Prostate gland (tissue), 1 donor: Measurements from ENCODE around the gene PPP2R5C.

Experiments
- POLR2A ChIP-seq: fragments of 450-650 bp; IDR thresholded peaks from one replicate; pipeline ENCODE4 v1.6.1; 2016; ENCODE audit warnings: antibody characterized with exemption, mild to moderate bottlenecking
- POLR2AphosphoS5 ChIP-seq: sonication (generic); formaldehyde crosslinking; IDR thresholded peaks from one replicate; pipeline ENCODE4 v1.6.1; 2017; ENCODE audit warnings: antibody characterized with exemption

DNA sequence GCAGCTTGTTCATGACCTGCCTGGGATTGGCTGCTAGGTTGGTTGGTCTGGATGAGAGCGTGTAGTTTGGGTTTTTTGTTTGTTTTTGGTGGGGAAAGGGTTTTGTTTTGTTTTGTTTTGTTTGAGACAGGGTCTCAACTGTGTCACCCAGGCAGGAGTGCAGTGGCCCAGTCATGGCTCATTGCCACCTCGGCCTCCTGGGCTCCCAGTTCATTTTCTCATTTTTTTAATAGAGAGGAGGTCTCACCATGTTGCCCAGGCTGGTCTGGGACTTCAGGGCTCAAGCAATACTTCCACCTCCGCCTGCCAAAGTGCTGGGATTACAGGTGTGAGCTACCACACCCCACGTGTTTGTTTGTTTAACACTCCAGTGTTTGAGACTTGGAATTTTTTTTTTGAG, 206.7 kb downstream of the PPP2R5C start:
- no peak for TF ChIP-seq POLR2AphosphoS5
- no peak for TF ChIP-seq POLR2A
